NCI-H1417 (cell line): ENCODE data around the gene HNRNPM.

Experiments
- DNase-seq, 3 experiments: peaks; one replicate each; lab custom pipeline; 2025; lab: John Stamatoyannopoulos, UW

The HNRNPM gene

GRCh38 chr19:8460516-8461298, 15.9 kb downstream of the HNRNPM start:
- DNase-seq = no peak

- no peak for DNase-seq
These were observed 16.6 kb downstream of the HNRNPM start for GRCh38 chr19:8461376-8461775.

- DNase-seq = no peak
These were observed 17.1 kb downstream of the HNRNPM start for GRCh38 chr19:8461891-8462290.

GRCh38 chr19:8462571-8462970, 17.8 kb downstream of the HNRNPM start:
- DNase-seq = no peak

- no peak for DNase-seq
These were observed 18.6 kb downstream of the HNRNPM start for GRCh38 chr19:8463365-8463764.

GRCh38 chr19:8466018-8466417, 21.2 kb downstream of the HNRNPM start:
- DNase-seq = no peak

- no peak for DNase-seq
These were observed 23.3 kb downstream of the HNRNPM start for GRCh38 chr19:8468124-8468523.

- DNase-seq = no peak
These were observed 24.1 kb downstream of the HNRNPM start for GRCh38 chr19:8468761-8469373.

GRCh38 chr19:8469613-8470368, 25.0 kb downstream of the HNRNPM start:
- peak in 2 of 3 experiments; percentile 8 to 60 for DNase-seq

GRCh38 chr19:8473648-8474476, 29.1 kb downstream of the HNRNPM start:
- DNase-seq = no peak

GRCh38 chr19:8475005-8475404, 30.2 kb downstream of the HNRNPM start:
- no peak for DNase-seq

- DNase-seq = no peak
These were observed 31.7 kb downstream of the HNRNPM start for GRCh38 chr19:8476524-8476923.

GRCh38 chr19:8477889-8478288, 33.1 kb downstream of the HNRNPM start:
- DNase-seq = no peak

GRCh38 chr19:8478598-8478997, 33.8 kb downstream of the HNRNPM start:
- DNase-seq = no peak

GRCh38 chr19:8481201-8481600, 36.4 kb downstream of the HNRNPM start:
- no peak for DNase-seq

GRCh38 chr19:8481616-8482015, 36.8 kb downstream of the HNRNPM start:
- no peak for DNase-seq

- no peak for DNase-seq
These were observed 37.9 kb downstream of the HNRNPM start for GRCh38 chr19:8482696-8483095.

- DNase-seq = no peak
These were observed 38.4 kb downstream of the HNRNPM start for GRCh38 chr19:8483165-8483564.

- no peak for DNase-seq
These were observed 39.6 kb downstream of the HNRNPM start for GRCh38 chr19:8484331-8484894.

GRCh38 chr19:8485561-8486371, 41.0 kb downstream of the HNRNPM start:
- DNase-seq = no peak

GRCh38 chr19:8486661-8487136, 41.9 kb downstream of the HNRNPM start:
- DNase-seq = no peak
